ENCODE data around the gene RFFL.
"Not testable (repeated sequence)": the region's sequence is repeated elsewhere in the genome, so short reads cannot be mapped to it uniquely, and the experiment has no call there.

The RFFL gene

GRCh38 chr17:35006961-35007360 is 56.5 kb downstream of the RFFL start:
- in situ Hi-C loops (cut with MboI; ENCODE audit: low sequenced_read_pairs), result no loop called here

GRCh38 chr17:35006345-35006744 is 57.2 kb downstream of the RFFL start:
- in situ Hi-C loops (cut with MboI; ENCODE audit: low sequenced_read_pairs), result no loop called here

DNA sequence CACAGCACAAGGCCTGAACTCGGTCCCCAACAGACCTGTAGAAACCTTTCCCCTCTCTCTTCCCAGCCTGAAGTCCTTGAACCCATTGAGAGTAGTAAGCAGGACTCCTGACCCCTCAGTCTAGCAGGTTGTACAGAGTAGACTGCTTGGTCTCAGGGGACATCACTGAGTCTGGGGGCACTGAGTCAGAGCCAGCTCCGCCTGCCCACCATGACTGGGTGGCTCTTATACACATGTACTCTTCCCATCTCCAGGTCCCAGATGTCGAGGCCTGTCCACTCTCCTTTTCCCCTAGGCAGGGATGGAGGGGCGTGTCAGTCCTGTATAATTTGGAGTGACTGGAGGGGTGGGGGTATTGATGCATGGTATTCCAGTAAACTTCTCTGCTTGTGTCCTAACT is 59.7 kb downstream of the RFFL start:
- in situ Hi-C loops (cut with MboI; ENCODE audit: low sequenced_read_pairs), result no loop called here

DNA sequence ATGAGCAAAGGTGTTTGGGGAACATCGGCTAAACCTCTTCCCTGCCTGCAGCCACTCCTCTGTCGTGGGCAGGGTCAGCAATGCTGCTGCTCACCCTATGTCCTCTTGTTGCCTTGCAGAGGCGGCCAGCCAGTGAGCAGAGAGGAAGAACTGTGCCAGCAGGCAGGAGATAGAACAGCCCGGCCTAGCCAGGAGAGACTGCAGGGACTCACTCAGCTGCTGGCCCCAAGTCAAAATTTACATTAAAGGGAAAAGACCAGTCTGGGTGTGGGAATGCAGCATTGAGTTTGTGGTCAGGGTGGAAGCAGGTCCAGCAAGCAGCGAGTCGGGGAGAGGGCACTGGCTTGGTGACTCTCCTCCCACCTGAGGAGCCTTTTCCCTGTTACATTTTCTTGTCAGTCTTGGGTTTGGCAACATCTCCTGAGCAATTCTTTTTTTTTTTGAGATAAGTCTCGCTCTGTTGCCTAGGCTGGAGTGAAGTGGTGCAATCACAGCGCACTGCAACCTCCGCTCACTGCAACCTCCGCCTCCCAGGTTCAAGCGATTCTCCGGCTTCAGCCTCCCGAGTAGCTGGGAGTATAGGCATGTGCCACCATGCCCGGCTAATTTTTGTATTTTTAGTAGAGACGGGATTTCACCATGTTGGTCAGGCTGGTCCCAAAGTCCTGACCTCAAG is 60.5 kb downstream of the RFFL start:
- in situ Hi-C loops (cut with MboI; ENCODE audit: low sequenced_read_pairs), result no loop called here

- in situ Hi-C loops (cut with MboI; ENCODE audit: low sequenced_read_pairs), result no loop called here
Observed at GRCh38 chr17:35001549-35001948, 62.0 kb downstream of the RFFL start.

- in situ Hi-C loops (cut with MboI; ENCODE audit: low sequenced_read_pairs), result not testable (repeated sequence)
Observed at GRCh38 chr17:35000965-35001364, 62.5 kb downstream of the RFFL start.

GRCh38 chr17:34999456-34999855 is 64.1 kb downstream of the RFFL start:
- in situ Hi-C loops (cut with MboI; ENCODE audit: low sequenced_read_pairs), result loop anchor here (10.0 kb wide), 1 partner anchor 115 kb away; the partner anchor contains the start of gene RAD51D

- in situ Hi-C loops (cut with MboI; ENCODE audit: low sequenced_read_pairs), result loop anchor here (10.0 kb wide), 1 partner anchor 117 kb away; the partner anchor contains the start of gene RAD51D
Observed at GRCh38 chr17:34998205-34998604, 65.3 kb downstream of the RFFL start.

- in situ Hi-C loops (cut with MboI; ENCODE audit: low sequenced_read_pairs), result loop anchor here (10.0 kb wide), 1 partner anchor 117 kb away; the partner anchor contains the start of gene RAD51D
Observed at GRCh38 chr17:34997355-34997862, 66.1 kb downstream of the RFFL start.

DNA sequence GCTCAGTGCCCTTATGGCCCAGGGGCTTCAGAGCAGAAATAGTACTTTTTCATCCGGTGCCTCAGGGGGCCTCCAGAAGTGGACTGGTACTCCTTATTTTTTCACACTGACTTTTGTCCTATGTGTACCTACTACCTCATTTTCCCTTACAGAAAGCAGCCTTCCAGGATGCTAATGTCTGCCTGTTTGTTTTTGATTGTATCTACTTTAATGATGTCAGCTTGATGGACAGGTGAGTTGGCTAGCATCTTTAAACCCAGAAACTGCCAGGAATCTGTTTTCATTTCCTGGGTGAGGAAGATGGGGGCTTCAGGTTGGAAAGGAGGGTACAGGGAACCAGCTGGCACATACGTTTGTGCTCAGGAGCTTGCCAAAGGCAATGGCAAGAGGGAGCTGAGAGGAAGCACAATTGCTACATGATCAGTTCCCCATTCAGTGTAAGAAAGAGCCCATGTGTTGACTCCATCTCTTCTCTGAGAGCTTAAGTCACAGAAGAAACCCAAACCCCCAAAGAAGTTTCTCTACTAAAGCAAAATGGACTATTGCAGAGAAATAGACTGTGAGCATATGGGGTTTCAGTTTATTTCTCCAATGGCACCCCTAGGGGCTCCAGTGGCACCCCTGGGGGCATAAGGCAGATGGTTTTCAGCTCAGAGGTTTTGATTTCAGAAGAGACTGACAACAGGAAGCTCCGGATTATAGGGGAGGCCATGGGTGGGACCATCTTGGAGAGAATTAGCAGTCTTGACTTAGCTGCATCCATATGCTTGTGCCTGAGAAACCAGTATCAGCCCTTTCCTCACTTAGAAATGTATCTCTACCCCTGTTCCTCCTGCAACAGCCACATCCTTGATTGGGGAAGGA is 66.9 kb downstream of the RFFL start:
- in situ Hi-C loops (cut with MboI; ENCODE audit: low sequenced_read_pairs), result loop anchor here (10.0 kb wide), 1 partner anchor 118 kb away; the partner anchor contains the start of gene RAD51D

DNA sequence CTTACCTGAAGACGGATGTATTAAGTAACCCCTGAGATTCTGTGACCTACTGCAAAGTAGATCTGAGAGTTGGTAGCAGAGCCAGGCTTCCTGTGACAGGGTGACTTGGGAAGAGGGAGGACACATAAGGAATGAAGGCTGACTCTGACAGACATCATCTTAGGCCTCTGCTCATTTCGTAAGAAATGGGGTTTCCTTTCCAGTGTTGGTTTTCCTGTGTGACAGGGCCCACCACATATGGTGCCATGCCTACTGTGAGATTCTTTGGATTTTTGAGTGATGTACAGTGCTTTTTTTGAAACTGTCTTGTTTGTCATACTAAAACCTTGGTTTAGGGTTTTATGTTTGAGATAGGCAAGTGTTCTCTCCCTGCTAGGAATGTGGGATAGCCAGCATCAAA is 70.5 kb downstream of the RFFL start:
- in situ Hi-C loops (cut with MboI; ENCODE audit: low sequenced_read_pairs), result loop anchor here (10.0 kb wide), 1 partner anchor 122 kb away; the partner anchor contains the start of gene RAD51D

DNA sequence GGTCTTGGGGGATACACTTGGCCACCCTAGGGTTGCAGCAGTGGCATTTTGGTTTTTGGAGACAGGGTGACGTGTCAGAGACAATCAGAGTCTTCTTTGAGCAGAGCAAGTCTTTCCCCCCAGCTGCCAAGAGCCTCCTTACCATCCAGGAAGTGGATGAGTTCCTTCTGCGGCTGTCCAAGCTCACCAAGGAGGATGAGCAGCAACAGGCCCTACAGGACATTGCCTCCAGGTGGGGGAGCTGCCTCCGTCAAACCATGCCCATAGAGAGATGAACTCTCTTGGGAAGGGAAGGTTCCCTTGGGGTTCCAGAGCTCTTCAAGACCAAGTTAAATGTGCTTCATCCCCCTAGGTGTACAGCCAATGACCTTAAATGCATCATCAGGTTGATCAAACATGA is 71.9 kb downstream of the RFFL start:
- in situ Hi-C loops (cut with MboI; ENCODE audit: low sequenced_read_pairs), result loop anchor here (10.0 kb wide), 1 partner anchor 123 kb away; the partner anchor contains the start of gene RAD51D

DNA sequence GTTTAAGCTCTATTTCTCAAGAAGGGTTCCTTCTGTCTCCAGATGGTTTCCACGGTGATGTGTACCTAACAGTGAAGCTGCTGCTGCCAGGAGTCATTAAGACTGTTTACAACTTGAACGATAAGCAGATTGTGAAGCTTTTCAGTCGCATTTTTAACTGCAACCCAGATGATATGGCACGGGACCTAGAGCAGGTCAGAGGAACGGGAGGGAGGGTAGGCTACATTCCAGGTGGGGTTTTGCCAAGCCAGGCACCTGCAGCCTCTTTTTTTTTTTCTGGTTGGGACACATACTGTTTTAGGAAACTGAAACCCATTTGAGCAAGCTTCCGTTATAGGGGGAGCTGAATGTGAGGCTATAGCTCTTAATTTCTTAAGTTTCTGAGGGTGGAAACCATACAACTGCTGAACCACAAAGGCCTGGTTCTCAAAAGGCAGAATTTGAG is 72.6 kb downstream of the RFFL start:
- in situ Hi-C loops (cut with MboI; ENCODE audit: low sequenced_read_pairs), result loop anchor here (10.0 kb wide), 1 partner anchor 124 kb away; the partner anchor contains the start of gene RAD51D

DNA sequence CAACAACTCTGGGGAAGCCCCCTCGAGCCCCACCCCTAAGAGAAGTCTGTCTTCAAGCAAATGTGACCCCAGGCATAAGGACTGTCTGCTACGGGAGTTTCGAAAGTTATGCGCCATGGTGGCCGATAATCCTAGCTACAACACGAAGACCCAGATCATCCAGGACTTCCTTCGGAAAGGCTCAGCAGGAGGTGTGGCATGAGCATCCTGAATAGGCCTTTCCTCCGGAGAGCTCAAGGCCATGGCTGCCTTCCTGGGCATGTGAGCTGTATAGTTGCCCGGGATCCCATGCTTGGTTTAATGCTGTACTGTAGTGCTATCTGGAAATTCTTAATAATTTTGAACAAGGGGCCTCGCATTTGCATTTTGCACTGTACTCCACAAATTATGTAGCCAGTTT is 74.0 kb downstream of the RFFL start:
- in situ Hi-C loops (cut with MboI; ENCODE audit: low sequenced_read_pairs), result no loop called here

DNA sequence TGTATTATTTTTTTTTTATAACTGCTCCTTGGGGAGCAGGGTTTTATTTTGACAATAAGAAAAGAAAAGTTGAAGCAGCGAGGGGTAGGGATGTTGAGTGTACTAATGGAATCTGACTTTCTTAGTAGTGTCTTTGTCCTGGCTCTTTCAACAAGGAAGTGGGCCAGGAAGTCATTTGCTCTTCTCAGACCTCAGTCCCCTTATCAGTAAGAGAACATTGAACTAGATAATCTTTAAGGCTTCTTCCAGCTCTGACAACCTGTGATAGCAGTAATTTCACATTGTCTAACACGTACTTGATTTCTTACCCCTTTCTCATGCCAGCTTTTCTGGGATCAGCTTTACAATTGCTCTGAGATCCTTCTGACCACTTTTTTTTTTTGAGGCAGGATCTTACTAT is 74.9 kb downstream of the RFFL start:
- in situ Hi-C loops (cut with MboI; ENCODE audit: low sequenced_read_pairs), result no loop called here

DNA sequence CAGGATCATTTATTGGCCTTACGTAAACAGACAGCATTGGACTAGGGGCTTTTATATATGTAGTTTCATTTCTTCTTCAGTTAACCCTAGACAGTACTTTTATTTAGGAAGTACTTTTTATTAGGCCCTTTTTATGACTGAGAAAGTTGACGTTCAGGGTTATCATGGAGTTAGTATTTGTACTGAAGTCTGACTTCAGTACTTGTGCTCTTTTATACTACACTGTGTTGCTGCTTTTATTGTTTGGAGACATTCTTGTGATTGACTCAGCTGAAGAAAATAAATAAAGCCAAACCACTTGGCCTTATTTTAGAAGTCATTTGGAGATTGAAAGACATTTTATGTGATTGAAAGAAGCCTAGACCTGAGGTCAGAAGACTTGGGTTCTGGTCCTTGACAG is 76.3 kb downstream of the RFFL start:
- in situ Hi-C loops (cut with MboI; ENCODE audit: low sequenced_read_pairs), result no loop called here

DNA sequence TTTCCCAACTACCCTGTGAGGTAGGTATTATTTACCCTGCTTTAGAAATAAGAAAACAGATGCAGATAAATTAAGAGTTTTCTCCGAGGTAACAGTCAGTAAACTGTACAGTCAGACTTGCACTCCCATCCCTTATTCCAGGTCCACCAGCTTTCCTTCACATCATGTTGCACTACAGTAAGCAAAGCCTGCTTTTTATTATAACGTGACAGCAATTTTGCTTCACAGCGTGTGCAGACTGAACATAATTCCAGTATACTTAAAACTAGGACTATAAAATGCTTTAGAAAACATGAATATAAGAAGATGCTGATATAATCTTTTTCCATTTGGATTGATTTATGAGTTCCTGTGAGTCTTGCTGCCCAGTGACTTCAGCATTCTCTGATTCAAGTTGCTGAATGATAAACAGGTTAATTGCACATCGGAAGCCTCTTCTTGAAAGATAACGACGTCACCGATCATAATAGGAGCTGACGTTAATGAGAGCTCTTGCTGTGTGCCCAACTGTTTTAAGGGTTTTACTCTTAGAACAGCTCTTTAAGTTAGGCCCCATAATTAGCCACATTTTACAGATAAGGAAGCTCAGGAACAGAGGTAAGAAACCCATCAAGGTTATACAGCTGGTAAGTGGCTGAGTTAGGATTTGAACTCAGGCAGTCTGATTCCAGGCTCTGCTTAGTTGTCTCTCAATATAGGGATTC is 81.8 kb downstream of the RFFL start:
- in situ Hi-C loops (cut with MboI; ENCODE audit: low sequenced_read_pairs), result no loop called here

DNA sequence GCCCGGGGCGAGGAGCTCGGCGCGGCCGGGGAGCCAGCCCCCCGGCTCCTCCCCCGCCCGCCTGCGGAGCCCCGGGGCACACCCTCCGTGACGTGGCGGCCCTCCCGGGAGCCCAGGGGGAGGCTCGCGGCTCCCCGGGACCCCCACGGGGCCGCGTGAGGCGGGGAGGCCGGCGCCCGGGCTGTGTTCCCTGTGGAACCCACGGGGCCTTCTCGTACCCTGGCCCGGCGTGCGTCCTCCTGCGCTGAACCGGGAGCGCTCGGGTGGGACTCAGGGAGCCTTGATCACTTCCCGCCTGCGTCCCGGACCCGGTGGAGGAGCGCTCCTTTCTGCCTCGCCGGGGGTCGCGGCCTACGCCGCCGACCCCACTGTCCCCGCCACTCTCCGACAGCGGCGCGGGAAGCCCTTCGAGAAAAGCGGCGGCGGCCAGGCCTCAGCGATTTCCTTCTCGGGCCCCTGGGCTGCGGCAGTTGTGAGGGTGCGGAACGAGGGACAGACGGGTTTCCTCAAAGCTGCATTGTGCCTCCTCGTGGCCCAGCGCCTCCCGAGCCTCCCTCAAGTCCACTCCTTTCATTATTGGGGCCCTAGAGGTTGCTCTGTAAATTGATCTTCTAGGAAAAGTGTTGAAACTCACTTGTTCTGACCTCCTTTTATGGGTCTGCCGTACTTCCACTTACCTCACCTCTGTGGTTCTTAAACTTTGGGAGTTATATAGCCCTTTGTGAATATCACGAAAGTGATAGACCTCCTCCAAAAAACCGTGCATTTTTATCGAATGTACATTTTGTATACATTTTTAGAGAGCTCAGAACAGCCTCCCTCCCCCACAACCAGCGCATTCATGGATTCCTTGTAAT is 82.6 kb downstream of the RFFL start:
- in situ Hi-C loops (cut with MboI; ENCODE audit: low sequenced_read_pairs), result no loop called here

- in situ Hi-C loops (cut with MboI; ENCODE audit: low sequenced_read_pairs), result no loop called here
Observed at GRCh38 chr17:34980353-34980680, 83.2 kb downstream of the RFFL start, which contains the start of gene LIG3. Gene LIG3 (plus strand): TSS chr17:34980512. CDS start chr17:34983006, 2,494 bp downstream.
